ENCODE measurements around the gene PLEKHA4. TPM values are rescaled to one million over a fixed set of nuclear protein-coding genes. Genes with fewer than 3 reads are reported as not detected.

Gene PLEKHA4
- total and polyA plus RNA-seq, 9 of the 15 experiments (the other 6 are each of a cell fraction or from before 2014, with no cell fraction given) = 0.07 to 30.8 (median 11.4) TPM

DNA sequence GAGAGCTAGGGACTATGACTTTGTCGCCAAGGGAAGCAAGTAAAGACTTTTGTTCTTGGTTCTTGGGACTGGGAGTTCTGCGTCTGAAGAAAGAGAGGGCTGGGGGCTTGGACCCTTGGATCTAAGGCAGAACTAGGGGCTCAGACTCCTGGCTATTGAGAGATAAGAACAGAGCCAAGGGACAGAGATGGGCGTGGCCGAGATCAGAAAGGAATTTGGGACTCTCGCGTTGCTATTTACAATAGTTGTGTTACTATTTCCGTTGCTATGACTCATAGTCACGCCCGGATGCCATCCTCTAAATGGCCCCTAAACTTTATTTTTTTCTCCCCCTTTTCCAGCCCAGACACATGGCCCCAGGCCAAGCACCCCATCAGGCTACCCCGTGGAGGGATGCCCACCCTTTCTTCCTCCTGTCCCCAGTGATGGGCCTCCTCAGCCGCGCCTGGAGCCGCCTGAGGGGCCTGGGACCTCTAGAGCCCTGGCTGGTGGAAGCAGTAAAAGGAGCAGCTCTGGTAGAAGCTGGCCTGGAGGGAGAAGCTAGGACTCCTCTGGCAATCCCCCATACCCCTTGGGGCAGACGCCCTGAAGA is 4.6 kb upstream of the PLEKHA4 start (continued):
- TF ChIP-seq OTX1 (CRISPR knock-in tag; IDR thresholded peaks at IDR 0.05) (no peak), RAD21 (CRISPR knock-in tag; conservative IDR thresholded peaks at IDR 0.05 in 1 of 2, IDR thresholded peaks at IDR 0.05 in 1 of 2) (no peak), HDAC1 (IDR thresholded peaks at IDR 0.05) (no peak), PTRF (tag; IDR thresholded peaks at IDR 0.05) (no peak), RBM14 (IDR thresholded peaks at IDR 0.05; ENCODE audit: borderline replicate concordance, insufficient read depth, low read depth, low read length) (no peak), ZNF140 (CRISPR knock-in tag; IDR thresholded peaks at IDR 0.05) (no peak), ZBTB17 (CRISPR knock-in tag; IDR thresholded peaks at IDR 0.05) (peak; percentile 25; the same call in 1 of the 2 replicates), POLR2AphosphoS5 (IDR thresholded peaks at IDR 0.05; ENCODE audit: control insufficient read depth, insufficient read depth, low read depth, low read length) (no peak; the same call in 1 of the 2 replicates), TCFL5 (CRISPR knock-in tag; conservative IDR thresholded peaks at IDR 0.05) (no peak), MYBL2 (IDR thresholded peaks at IDR 0.05; ENCODE audit: low read depth) (no peak), MYBL2 (CRISPR knock-in tag; IDR thresholded peaks at IDR 0.05; ENCODE audit: borderline replicate concordance) (no peak), HDGF (IDR thresholded peaks at IDR 0.05) (peak; percentile 55; the same call in 1 of the 2 replicates), LARP7 (IDR thresholded peaks at IDR 0.05) (no peak), E2F3 (CRISPR knock-in tag; IDR thresholded peaks at IDR 0.05) (no peak)
- TF ChIP-seq, protein P1, sequence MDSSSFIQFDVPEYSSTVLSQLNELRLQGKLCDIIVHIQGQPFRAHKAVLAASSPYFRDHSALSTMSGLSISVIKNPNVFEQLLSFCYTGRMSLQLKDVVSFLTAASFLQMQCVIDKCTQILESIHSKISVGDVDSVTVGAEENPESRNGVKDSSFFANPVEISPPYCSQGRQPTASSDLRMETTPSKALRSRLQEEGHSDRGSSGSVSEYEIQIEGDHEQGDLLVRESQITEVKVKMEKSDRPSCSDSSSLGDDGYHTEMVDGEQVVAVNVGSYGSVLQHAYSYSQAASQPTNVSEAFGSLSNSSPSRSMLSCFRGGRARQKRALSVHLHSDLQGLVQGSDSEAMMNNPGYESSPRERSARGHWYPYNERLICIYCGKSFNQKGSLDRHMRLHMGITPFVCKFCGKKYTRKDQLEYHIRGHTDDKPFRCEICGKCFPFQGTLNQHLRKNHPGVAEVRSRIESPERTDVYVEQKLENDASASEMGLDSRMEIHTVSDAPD (CRISPR knock-in tag; IDR thresholded peaks at IDR 0.05) = no peak
- TF ChIP-seq, protein P2, sequence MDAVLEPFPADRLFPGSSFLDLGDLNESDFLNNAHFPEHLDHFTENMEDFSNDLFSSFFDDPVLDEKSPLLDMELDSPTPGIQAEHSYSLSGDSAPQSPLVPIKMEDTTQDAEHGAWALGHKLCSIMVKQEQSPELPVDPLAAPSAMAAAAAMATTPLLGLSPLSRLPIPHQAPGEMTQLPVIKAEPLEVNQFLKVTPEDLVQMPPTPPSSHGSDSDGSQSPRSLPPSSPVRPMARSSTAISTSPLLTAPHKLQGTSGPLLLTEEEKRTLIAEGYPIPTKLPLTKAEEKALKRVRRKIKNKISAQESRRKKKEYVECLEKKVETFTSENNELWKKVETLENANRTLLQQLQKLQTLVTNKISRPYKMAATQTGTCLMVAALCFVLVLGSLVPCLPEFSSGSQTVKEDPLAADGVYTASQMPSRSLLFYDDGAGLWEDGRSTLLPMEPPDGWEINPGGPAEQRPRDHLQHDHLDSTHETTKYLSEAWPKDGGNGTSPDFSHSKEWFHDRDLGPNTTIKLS (IDR thresholded peaks at IDR 0.05; ENCODE audit: borderline replicate concordance, low read depth) = no peak; the same call in 1 of the 2 replicates
- TF ChIP-seq, protein P3, sequence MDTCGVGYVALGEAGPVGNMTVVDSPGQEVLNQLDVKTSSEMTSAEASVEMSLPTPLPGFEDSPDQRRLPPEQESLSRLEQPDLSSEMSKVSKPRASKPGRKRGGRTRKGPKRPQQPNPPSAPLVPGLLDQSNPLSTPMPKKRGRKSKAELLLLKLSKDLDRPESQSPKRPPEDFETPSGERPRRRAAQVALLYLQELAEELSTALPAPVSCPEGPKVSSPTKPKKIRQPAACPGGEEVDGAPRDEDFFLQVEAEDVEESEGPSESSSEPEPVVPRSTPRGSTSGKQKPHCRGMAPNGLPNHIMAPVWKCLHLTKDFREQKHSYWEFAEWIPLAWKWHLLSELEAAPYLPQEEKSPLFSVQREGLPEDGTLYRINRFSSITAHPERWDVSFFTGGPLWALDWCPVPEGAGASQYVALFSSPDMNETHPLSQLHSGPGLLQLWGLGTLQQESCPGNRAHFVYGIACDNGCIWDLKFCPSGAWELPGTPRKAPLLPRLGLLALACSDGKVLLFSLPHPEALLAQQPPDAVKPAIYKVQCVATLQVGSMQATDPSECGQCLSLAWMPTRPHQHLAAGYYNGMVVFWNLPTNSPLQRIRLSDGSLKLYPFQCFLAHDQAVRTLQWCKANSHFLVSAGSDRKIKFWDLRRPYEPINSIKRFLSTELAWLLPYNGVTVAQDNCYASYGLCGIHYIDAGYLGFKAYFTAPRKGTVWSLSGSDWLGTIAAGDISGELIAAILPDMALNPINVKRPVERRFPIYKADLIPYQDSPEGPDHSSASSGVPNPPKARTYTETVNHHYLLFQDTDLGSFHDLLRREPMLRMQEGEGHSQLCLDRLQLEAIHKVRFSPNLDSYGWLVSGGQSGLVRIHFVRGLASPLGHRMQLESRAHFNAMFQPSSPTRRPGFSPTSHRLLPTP (IDR thresholded peaks at IDR 0.05; ENCODE audit: borderline replicate concordance, extremely low read depth, insufficient read length) = no peak
- TF ChIP-seq, protein P4, sequence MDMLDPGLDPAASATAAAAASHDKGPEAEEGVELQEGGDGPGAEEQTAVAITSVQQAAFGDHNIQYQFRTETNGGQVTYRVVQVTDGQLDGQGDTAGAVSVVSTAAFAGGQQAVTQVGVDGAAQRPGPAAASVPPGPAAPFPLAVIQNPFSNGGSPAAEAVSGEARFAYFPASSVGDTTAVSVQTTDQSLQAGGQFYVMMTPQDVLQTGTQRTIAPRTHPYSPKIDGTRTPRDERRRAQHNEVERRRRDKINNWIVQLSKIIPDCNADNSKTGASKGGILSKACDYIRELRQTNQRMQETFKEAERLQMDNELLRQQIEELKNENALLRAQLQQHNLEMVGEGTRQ (CRISPR knock-in tag; IDR thresholded peaks at IDR 0.05) = no peak
- TF ChIP-seq, protein P5, sequence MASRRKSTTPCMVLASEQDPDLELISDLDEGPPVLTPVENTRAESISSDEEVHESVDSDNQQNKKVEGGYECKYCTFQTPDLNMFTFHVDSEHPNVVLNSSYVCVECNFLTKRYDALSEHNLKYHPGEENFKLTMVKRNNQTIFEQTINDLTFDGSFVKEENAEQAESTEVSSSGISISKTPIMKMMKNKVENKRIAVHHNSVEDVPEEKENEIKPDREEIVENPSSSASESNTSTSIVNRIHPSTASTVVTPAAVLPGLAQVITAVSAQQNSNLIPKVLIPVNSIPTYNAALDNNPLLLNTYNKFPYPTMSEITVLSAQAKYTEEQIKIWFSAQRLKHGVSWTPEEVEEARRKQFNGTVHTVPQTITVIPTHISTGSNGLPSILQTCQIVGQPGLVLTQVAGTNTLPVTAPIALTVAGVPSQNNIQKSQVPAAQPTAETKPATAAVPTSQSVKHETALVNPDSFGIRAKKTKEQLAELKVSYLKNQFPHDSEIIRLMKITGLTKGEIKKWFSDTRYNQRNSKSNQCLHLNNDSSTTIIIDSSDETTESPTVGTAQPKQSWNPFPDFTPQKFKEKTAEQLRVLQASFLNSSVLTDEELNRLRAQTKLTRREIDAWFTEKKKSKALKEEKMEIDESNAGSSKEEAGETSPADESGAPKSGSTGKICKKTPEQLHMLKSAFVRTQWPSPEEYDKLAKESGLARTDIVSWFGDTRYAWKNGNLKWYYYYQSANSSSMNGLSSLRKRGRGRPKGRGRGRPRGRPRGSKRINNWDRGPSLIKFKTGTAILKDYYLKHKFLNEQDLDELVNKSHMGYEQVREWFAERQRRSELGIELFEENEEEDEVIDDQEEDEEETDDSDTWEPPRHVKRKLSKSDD (conservative IDR thresholded peaks at IDR 0.05; ENCODE audit: low read length) = no peak
